Inflammatory macrophage treated with lipopolysaccharide for 1 hour (primary cell): ENCODE data around the gene SFXN2.
"Not testable (repeated sequence)": the region's sequence is repeated elsewhere in the genome, so short reads cannot be mapped to it uniquely, and the experiment has no call there.

Experiments
- DNase-seq, 2 donors: peaks; one replicate each; pipeline ENCODE4 v3.0.0-alpha.2; 2020 to 2022

SFXN2 gene

GRCh38 chr10:102682416-102682815, 32.0 kb upstream of the SFXN2 start:
- DNase-seq, result no peak

- no peak for DNase-seq
Observed at GRCh38 chr10:102682981-102683380, 31.5 kb upstream of the SFXN2 start.

- DNase-seq, result no peak
Observed at GRCh38 chr10:102683736-102684135, 30.7 kb upstream of the SFXN2 start.

- no peak for DNase-seq
Observed at GRCh38 chr10:102691285-102692066, 23.0 kb upstream of the SFXN2 start.

- DNase-seq, result not testable (repeated sequence)
Observed at GRCh38 chr10:102695401-102695800, 19.0 kb upstream of the SFXN2 start.

- peak in 1 of 2 donors; percentile 35 for DNase-seq
Observed at GRCh38 chr10:102696736-102697135, 17.7 kb upstream of the SFXN2 start.

- DNase-seq, result no peak
Observed at GRCh38 chr10:102698894-102699293, 15.5 kb upstream of the SFXN2 start.

- no peak for DNase-seq
Observed at GRCh38 chr10:102701272-102701671, 13.2 kb upstream of the SFXN2 start.

- DNase-seq, result no peak
Observed at GRCh38 chr10:102701796-102702195, 12.6 kb upstream of the SFXN2 start.

- no peak for DNase-seq
Observed at GRCh38 chr10:102702742-102703141, 11.7 kb upstream of the SFXN2 start.

- DNase-seq, result no peak
Observed at GRCh38 chr10:102704915-102705314, 9.5 kb upstream of the SFXN2 start.

GRCh38 chr10:102705531-102705930, 8.9 kb upstream of the SFXN2 start:
- DNase-seq, result no peak

- no peak for DNase-seq
Observed at GRCh38 chr10:102710609-102711008, 3.8 kb upstream of the SFXN2 start.

- DNase-seq, result no peak
Observed at GRCh38 chr10:102712089-102712488, 2.3 kb upstream of the SFXN2 start.

GRCh38 chr10:102712843-102713538, 1.4 kb upstream of the SFXN2 start:
- no peak for DNase-seq

GRCh38 chr10:102713539-102713813, 960 bp upstream of the SFXN2 start:
- peak; percentile 71 to 78 for DNase-seq

- DNase-seq, result peak; percentile 99
Observed at GRCh38 chr10:102713814-102714620, 419 bp upstream of the SFXN2 start, which contains the start of gene ARL3. TSS of gene ARL3 (minus strand) at chr10:102714397. CDS start at chr10:102714275, 122 bp downstream.

GRCh38 chr10:102715880-102716279, 1.4 kb downstream of the SFXN2 start:
- no peak for DNase-seq

- not testable (repeated sequence) for DNase-seq
Observed at GRCh38 chr10:102716900-102717565, 2.6 kb downstream of the SFXN2 start.

- DNase-seq, result no peak
Observed at GRCh38 chr10:102718220-102718619, 3.8 kb downstream of the SFXN2 start.

GRCh38 chr10:102720337-102720736, 5.9 kb downstream of the SFXN2 start:
- no peak for DNase-seq

GRCh38 chr10:102720775-102721301, 6.4 kb downstream of the SFXN2 start:
- DNase-seq, result no peak

GRCh38 chr10:102721954-102722353, 7.5 kb downstream of the SFXN2 start:
- no peak for DNase-seq
